GM10266 (cell line): Measurements from ENCODE around the gene COL27A1.

Source experiments
- DNase-seq: peaks from one replicate; pipeline ENCODE4 v3.0.0; 2012; ENCODE audit errors: extremely low spot score
- TF ChIP-seq, protein P1 (sequence below): IDR thresholded peaks from 2 replicates; pipeline ENCODE4 v1.5.1; 2012; ENCODE audit warnings: mild to moderate bottlenecking, low read depth; ENCODE audit not compliant: control insufficient read depth, insufficient read depth; ENCODE audit errors: missing control alignments

The COL27A1 gene

DNA sequence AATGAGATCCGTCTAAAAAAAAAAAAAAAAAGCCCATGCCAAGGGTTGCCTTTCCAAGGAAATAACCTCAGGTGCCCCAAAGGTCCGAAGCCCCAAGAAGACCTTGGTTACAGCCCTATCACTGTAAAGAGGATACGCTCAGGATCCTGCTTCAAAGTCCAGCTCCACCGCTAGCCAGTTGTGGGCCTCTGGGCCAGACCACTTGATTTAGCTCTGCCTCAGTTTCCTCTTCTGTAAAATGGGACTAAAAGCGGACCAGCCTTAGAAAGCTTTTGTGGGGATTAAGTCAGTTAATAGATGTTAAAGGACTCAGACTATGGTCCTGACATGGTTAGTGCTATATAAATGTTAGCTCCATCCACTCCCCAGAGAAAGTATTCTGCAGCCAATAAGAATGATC, 118.9 kb downstream of the COL27A1 start:
- TF ChIP-seq, protein P1, sequence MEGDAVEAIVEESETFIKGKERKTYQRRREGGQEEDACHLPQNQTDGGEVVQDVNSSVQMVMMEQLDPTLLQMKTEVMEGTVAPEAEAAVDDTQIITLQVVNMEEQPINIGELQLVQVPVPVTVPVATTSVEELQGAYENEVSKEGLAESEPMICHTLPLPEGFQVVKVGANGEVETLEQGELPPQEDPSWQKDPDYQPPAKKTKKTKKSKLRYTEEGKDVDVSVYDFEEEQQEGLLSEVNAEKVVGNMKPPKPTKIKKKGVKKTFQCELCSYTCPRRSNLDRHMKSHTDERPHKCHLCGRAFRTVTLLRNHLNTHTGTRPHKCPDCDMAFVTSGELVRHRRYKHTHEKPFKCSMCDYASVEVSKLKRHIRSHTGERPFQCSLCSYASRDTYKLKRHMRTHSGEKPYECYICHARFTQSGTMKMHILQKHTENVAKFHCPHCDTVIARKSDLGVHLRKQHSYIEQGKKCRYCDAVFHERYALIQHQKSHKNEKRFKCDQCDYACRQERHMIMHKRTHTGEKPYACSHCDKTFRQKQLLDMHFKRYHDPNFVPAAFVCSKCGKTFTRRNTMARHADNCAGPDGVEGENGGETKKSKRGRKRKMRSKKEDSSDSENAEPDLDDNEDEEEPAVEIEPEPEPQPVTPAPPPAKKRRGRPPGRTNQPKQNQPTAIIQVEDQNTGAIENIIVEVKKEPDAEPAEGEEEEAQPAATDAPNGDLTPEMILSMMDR: no peak
- DNase-seq: no peak

DNA sequence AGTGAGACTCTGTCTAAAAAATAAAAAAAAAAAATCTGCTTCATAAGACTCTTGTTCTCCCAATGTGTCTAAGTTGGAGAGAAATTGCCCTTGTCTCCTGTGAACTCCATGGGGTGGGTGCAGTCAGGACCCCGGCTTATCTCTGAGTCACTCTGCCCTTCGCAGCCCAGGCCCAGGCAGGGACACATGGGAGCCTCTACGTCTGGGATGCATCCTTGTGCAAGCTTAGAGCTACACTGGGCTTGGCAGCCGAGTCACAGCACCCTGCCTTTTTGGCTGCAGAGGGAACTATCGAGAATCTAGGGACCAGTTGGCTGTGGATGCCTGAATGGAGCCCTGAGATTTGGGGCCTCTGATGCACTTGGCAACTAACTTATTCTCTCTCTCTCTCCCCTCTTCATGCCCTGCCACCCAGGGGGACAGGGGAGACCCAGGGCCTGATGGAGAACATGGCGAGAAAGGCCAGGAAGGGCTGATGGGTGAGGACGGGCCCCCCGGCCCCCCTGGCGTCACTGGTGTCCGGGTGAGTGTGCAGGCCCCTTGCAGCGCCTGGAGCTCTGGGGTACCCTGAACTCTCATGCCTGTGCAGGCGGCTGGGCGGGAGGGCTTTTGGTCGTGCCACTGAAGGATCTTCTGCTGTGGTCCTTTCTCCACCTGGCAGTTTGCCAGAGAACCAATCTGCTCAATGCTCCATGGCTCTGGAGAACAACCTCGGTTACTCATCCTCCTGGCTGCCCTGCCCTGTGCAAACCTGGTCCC, 120.1 kb downstream of the COL27A1 start:
- no peak for DNase-seq
- TF ChIP-seq, protein P1: no peak

DNA sequence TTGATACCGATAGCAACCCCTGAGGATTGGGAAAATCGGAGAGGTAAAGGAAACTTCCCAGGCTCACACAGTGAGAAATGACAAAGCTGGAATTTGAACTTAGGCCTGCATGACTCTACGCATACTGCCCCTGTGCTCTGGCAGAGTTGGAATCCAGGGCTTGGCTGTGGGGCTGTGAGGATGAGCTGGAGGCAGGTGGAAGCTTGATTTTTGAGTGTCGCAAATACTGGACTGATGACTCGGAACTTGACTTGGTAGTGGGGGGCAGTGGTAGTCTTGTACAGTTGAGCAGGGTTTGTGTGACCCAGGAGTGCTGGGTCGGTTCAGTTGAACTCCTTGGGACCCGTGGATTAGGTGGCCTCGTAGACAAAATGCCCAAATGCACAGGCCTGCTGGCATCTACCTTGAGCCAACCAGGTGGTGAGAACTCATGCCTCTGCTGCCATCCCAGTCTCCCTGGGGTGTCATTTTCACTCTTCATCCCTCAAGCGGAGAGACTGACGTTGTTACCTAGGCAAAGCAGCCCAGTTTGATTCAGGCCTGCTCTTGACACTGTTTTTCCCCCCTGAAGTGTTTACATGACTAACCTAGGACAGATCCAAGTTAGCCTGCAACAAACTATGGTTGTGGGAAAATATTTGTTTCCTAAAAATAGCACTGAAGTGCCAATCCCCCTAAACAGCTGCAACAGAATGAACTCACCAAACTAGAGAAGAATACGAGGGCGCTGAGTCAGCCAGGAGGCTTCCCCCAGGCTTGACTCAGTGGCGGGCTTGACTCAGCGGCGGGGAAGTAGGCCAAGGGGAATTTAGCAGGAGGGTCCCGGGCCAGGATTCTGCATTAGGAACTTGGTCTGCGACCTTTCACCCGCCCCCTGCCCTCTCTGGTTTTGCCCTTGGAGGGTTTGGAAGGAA, 121.8 kb downstream of the COL27A1 start:
- TF ChIP-seq, protein P1: no peak
- DNase-seq: no peak

DNA sequence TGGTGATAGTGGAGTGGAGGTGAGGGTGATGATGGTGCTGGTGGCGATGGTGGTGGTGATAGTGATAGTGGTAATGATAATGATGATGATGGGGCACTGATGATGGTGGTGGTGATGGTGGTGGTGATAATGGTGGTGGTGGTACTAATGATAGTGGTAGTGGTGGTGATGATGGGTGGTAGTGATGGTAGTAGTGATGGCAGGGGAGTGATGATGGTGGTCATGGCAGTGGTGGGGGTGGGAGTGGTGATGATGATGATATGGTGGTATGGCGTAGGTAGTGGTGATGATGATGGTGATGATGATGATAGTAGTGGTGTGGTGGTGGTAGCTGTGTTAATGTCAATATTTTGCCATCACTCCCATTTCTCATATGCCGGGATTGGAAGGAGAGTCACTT, 123.0 kb downstream of the COL27A1 start:
- no peak for DNase-seq
- TF ChIP-seq, protein P1: no peak

DNA sequence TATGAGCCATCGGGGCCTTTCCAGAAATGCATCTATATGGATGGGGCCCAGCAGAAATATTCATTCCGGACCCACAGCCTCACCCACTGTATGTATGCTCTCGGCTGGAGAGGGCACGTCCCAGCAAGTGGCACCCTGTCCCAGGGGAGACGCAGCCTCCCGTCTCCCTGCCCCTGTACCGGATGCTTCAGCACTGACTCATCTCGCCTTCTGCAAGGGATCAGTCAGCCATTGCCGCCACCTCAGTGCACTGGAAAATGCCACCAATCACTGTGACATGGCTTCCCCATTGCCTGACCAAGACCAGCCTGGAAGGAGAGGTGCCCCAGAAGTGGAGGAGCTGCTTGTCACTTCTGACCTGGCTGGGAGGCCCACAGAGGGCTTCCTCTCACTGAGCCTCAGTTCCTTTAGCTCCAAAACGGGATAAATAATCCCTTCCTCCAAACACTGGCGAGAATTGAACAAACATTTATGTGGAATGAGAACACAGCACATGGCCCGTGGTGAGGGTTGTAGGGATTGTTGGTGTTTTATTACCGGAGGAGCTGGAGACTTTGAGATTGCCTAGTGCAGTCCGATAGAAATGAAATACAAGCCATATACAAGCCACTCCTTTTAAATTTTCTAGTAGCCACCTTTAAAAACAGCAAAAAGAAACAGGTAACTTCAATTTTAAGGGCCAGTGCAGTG, 123.7 kb downstream of the COL27A1 start:
- DNase-seq: no peak
- TF ChIP-seq, protein P1: no peak

DNA sequence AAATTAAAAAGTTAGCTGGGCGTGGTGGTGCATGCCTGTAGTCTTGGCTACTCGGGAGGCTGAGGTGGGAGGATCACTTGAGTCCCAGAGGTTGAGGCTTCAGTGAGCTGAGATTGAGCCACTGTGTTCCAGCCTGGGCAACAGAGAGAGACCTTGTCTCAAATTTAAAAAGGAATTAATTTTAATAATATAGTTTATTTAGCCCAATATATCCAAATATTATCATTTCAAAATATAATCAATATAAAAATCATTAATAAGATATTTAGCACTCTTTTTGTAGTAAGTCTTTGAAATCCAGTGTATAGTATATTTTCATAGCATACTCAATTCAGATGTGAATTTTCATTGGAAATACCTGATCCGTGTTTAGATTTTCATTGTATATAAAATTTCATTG, 124.4 kb downstream of the COL27A1 start:
- TF ChIP-seq, protein P1: no peak
- DNase-seq: no peak
